RPMI7951 (cell line): ENCODE data around the gene CDC42BPG. TPM values are rescaled to one million over a fixed set of nuclear protein-coding genes. Genes with fewer than 3 reads are reported as not detected.

Experiments
- DNase-seq: peaks from one replicate; pipeline ENCODE4 v3.0.0-alpha.2; 2012; ENCODE audit warnings: low read depth
- total RNA-seq: library from RNA; depleted of rRNA; stranded (reverse); fragments of >200 nt; shearing (Covaris generic); gene quantifications from 2 replicates; pipeline ENCODE4 v1.2.3, GENCODE V29; 2014; rRNA removed

CDC42BPG gene, protein sequence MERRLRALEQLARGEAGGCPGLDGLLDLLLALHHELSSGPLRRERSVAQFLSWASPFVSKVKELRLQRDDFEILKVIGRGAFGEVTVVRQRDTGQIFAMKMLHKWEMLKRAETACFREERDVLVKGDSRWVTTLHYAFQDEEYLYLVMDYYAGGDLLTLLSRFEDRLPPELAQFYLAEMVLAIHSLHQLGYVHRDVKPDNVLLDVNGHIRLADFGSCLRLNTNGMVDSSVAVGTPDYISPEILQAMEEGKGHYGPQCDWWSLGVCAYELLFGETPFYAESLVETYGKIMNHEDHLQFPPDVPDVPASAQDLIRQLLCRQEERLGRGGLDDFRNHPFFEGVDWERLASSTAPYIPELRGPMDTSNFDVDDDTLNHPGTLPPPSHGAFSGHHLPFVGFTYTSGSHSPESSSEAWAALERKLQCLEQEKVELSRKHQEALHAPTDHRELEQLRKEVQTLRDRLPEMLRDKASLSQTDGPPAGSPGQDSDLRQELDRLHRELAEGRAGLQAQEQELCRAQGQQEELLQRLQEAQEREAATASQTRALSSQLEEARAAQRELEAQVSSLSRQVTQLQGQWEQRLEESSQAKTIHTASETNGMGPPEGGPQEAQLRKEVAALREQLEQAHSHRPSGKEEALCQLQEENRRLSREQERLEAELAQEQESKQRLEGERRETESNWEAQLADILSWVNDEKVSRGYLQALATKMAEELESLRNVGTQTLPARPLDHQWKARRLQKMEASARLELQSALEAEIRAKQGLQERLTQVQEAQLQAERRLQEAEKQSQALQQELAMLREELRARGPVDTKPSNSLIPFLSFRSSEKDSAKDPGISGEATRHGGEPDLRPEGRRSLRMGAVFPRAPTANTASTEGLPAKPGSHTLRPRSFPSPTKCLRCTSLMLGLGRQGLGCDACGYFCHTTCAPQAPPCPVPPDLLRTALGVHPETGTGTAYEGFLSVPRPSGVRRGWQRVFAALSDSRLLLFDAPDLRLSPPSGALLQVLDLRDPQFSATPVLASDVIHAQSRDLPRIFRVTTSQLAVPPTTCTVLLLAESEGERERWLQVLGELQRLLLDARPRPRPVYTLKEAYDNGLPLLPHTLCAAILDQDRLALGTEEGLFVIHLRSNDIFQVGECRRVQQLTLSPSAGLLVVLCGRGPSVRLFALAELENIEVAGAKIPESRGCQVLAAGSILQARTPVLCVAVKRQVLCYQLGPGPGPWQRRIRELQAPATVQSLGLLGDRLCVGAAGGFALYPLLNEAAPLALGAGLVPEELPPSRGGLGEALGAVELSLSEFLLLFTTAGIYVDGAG (N-terminal part only)
- 0.20 TPM in 1 of 2 replicates, not detected in the other for total RNA-seq

- DNase-seq = peak; percentile 43
These were observed at the start of gene CDC42BPG for GRCh38 chr11:64844330-64845128. CDC42BPG (minus strand) TSS chr11:64844653; CDS start chr11:64844569, 84 bp downstream.

- DNase-seq = no peak
These were observed 49.0 kb upstream of the CDC42BPG start for GRCh38 chr11:64893194-64894069.

DNA sequence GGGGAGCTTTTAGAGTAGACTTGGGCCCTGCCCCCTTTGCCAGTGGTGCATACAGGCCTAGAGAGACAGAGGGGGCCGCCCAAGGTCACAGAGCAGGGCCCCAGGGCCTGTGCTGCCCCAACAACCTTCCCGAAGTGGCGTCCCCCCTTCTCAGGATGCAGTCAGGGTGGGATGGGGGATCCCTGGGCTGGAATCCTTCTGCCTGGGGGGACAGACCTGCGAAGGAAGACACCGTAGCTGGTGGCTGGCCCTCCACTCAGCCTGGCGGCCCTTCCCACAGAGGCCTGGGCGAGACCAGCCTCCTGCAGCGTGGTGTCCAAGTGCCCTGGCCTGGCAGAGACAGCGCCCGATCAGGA, 48.4 kb upstream of the CDC42BPG start:
- DNase-seq = no peak

DNA sequence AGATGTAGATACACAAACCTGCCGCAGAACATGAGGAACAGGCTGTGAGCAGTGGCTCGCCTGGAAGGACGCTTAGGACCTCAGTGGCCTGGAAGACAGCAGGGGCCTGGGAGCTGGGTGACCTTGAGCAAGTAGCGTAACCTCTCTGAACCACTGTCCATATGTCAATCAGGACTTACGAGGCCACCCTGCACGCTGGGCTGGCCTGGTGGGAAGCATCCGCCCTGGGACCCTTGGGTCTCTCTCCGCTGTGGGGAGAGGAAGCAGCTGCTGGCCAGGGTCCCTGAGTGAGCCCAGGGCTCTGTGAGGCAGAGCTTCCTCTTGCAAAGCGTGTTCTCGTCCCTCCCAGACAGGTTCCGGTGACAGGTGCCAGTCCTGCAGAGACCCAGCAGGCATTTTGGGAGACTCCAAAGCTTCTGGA, 48.0 kb upstream of the CDC42BPG start:
- no peak for DNase-seq

DNA sequence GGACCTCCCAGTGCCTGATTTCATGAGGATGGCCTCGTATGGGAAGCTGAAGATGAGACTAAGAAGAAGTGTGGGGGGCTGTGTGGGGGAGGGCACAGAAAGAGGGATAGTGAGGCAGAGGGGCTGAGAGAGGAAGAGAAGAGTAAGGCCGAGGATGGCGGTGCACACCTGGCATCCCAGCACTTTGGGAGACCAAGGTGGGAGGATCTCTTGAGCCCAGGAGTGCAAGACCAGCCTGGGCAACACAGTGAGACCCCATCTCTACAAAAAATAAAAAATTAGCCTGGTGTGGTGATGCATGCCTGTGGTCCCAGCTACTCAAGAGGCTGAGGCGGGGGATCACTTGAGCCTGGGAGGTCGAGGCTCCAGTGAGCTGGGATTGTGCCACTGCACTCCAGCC, 47.4 kb upstream of the CDC42BPG start:
- DNase-seq = no peak

- no peak for DNase-seq
These were observed 46.9 kb upstream of the CDC42BPG start for GRCh38 chr11:64891215-64891848.

DNA sequence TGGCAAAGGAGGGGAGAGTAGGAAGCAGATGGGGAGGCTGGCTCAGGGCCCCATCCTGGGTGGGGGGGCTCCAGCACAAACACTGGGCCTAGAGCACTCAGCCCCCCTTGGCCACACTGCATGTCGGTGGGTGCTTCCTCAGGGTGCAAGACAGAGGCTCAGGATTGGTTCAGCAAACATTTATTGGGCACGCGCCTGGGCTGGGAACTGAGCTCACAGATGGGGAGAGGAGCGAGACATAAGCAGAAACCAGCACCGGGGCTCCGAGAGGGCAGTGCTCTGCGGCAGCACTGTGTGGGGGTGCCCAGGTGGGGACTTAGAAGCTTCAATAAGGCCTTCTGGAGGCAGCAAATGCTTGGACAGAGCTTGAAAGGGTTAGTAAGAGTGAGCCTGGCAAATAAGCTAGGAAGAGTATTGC, 46.1 kb upstream of the CDC42BPG start:
- DNase-seq = no peak

GRCh38 chr11:64888729-64889511, 44.5 kb upstream of the CDC42BPG start:
- no peak for DNase-seq

GRCh38 chr11:64888406-64888728, 43.9 kb upstream of the CDC42BPG start:
- DNase-seq = no peak

DNA sequence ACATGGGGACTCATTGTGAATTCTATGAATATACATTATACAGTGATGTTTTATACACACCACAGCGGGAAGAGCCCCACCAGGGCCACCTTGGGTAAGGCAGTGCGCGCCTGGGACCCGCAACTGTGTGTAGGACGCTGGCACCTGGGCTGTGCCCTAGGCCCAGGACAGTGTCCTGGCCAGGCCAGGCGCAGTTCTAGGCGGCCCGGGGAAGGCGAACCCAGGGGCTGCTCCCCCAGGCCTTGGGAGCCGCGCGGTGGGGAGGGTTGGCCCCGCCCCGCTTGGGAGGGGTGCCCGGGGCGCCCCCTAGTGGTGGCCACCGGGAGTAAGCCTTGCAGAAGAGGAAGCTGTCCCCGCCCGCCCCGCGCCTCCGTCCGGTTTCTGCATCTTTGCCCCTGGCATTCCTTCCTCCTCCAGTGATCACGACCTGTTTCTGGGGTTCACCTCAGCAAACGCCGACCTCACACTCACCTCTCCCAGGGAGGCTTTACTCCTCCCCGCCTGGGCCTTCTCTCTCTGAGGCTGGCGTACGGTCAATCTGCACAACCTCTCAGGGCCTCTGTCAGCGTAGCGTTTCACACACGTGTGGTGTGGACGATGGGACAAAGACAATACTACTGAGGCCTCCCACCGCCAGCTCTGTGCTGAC, 43.4 kb upstream of the CDC42BPG start:
- peak; percentile 56 for DNase-seq

DNA sequence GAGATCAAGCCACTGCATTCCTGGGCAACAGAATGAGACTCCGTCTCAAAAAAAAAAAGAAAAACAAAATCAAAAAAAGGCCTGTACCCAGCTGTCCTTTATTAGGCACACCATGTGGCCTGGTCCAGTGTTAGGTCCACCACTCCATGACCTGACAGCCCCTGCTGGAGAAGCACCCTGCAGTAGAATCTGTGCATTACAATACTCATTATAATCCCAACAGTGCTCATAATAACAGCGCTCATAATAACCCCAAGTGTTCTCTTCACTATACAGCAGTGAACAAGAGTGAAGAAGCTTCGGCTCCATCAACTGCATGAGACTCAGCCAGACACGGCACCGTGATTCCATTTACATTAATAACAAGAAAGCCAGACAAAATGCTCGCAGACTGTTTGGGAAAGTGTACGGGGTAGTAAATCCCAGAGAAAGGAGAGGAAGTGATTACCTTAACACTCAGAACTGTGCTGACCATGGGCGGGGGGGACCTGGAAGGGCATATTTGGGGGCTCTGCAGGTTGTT, 42.8 kb upstream of the CDC42BPG start:
- DNase-seq = no peak

GRCh38 chr11:64885367-64886286, 41.2 kb upstream of the CDC42BPG start:
- peak; percentile 62 for DNase-seq

DNA sequence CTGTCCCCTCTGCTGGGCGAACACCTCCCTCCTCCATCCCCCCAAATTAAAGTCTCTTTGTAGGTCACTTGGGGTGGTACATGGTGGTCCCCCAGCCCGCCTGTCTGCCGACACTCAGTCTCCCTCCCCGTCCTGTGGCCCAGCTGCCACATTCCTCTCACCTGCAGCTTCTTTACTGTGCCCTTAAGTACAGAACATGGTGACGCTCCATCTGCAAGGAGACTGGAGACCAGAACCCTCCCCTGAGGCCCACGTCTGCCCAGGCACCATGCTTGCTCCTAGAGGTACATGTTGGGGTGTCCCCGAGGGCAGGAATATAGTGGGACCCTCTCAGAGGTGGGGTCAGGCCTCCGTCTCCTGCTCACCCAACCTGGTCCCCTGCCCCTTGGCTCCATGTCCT, 39.6 kb upstream of the CDC42BPG start:
- DNase-seq = no peak

- no peak for DNase-seq
These were observed 39.1 kb upstream of the CDC42BPG start for GRCh38 chr11:64883575-64883974.

DNA sequence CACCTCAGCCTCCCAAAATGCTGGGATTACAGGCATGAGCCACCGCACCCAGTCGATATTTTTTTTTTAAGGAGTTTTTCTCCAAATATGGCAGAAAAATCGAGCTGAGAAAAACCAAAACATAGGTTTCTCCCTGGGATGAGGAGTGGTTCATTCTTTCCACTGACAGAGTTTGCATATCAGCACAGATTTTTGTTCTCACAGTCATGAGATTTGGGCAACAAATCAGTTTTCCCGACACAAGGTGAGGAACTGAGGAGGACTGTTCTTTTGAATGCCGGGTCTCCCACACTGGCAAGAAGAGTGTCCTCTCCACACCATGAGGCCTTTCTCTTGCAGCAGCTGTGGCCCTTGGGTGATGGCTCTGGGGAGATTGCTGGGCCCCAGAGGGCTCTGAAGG, 37.8 kb upstream of the CDC42BPG start:
- no peak for DNase-seq

DNA sequence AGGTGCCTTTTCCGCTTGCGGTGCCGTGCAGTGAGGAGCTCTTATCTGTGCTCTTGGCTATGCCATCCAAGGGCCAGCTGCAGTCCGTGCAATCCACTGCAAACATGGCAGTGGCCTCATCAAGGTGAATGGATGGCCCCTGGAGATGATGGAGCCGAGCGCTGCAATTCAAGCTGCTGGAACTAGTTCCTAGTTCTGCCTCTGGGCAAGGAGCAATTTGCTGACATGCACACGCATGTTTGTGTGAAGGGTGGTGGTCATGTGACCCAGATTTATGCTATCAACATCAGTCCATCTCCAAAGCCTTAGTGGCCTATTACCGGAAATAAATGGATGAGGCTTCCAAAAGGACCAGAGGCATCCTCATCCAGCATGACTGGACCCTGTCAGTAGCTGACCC, 37.0 kb upstream of the CDC42BPG start:
- DNase-seq = no peak
